GM12873 (cell line): ENCODE results near the gene ATF2.

Source experiments
- CTCF ChIP-seq: IDR thresholded peaks from 2 replicates; pipeline ENCODE4 v1.5.1; 2012; ENCODE audit warnings: low read depth, mild to moderate bottlenecking, moderate library complexity, low read length, control low read depth; ENCODE audit not compliant: insufficient read depth; ENCODE audit errors: missing control alignments

The ATF2 gene

DNA sequence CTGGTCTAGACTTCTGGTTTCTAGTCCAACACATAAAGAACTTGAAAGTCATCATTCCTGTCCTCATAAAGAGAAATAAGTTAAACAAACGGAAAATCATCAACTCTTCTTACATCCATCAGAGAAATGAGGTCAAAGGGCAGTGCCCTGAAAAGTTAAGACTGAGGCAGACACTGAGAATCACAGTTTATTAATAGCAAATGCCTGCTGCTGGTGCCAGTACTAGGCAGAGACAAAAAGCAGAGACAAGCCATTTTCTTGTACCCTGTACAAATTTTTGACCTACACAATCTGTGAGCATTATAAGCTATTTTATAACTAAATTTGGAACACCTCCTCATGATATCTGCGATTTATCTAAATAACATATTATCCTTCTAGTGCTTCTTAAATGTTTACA, 36.8 kb downstream of the ATF2 start:
- TF ChIP-seq CTCF, result no peak

- no peak for TF ChIP-seq CTCF
Measured at GRCh38 chr2:175126661-175127060, 41.3 kb downstream of the ATF2 start.

- no peak for TF ChIP-seq CTCF
Measured at GRCh38 chr2:175123254-175123653, 44.7 kb downstream of the ATF2 start.

DNA sequence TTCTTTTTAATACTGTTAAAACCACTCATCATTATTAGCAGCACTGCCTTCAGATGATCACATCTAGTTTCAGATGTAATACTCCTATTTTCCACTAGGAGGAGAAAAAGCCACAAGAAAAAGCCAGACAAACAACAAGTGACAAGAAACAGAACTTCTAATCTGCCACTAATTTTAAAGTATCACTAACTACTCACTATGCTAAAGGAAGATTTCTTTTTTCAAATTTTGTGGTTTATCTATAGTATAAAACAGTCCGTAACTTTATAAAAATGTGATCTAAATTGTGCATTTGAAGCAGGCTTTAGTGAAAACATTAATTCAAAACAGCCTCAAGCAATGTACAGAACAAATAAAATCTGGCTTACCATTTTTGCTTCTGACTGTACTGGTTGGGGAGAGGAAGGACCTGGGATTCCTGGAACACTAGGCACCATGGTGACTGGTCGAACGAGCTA, 56.8 kb downstream of the ATF2 start:
- TF ChIP-seq CTCF, result peak; percentile 60

DNA sequence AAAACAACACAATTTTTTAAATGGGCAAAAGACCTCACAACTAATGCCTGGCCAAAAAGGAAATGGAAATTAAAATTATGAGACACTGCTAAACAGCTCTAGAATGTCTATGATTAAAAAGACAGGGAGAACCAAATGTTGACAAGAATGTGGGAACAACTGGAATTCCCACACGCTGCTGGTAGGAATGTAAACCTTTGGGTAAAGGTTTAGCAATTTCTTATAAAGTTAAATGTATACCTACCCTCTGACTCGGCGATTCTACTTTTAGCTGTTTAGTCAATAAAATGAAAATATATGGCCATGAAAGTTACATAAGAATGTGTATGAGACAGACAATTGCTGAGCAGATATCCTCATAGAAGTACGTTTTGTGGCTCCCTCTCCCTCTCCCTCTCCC, 60.9 kb downstream of the ATF2 start:
- TF ChIP-seq CTCF, result no peak

DNA sequence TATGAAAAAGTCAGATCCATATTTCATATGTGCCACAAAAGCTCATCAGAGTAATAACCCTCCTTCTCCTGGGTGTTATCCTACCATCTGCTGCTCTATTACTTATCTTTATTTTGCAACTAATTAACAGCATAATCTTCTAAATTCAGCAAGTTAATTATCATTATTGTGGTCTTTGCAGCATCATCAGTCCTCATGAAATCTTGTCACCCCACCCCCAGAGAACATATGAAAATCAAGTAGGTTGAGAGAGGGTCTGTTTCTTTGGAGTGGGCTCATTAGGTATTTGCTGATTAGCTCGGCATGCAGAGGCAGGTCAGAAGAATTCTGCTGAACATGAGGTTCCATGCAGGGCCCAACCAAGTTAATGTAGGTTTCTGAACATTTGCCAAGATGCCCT, 64.8 kb downstream of the ATF2 start:
- no peak for TF ChIP-seq CTCF

GRCh38 chr2:175101514-175101913, 66.5 kb downstream of the ATF2 start:
- TF ChIP-seq CTCF, result no peak
